Esophagus muscularis mucosa (tissue), 4 donors: ENCODE results near the gene TWNK. TPM values are rescaled to one million over a fixed set of nuclear protein-coding genes. Genes with fewer than 3 reads are reported as not detected.

ENCODE experiments used
- DNase-seq: peaks from one replicate; pipeline ENCODE4 v3.0.0-alpha.2; 2017; ENCODE audit errors: extremely low spot score
- H3K27ac ChIP-seq, 4 donors: fragments of 200-600 bp; sonication (generic); replicated peaks in 1 of 4; 1 replicate in 3 of 4; 2 replicates in 1 of 4; pipeline ENCODE4 v1.5.1; 2016 to 2019; ENCODE audit warnings: mild to moderate bottlenecking in 1 of 4
- H3K27me3 ChIP-seq, 4 donors: fragments of 200-600 bp; sonication (generic); one replicate each; pipeline versions ENCODE4 v1.5.1 to v1.6.0; 2016 to 2019
- H3K36me3 ChIP-seq, 4 donors: fragments of 200-600 bp; sonication (generic); one replicate each; pipeline ENCODE4 v1.5.1; 2016 to 2019
- H3K4me1 ChIP-seq, 4 donors: fragments of 200-600 bp; sonication (generic); one replicate each; pipeline ENCODE4 v1.5.1; 2016 to 2019
- H3K4me3 ChIP-seq, 4 donors: fragments of 200-600 bp; sonication (generic); 1 replicate in 2 of 4; 2 replicates in 2 of 4; pipeline ENCODE4 v1.5.1; 2016 to 2019; ENCODE audit warnings: mild to moderate bottlenecking in 4 of 4, moderate library complexity in 1 of 4
- H3K9me3 ChIP-seq, 4 donors: fragments of 200-600 bp; sonication (generic); 1 replicate in 3 of 4; 2 replicates in 1 of 4; pipeline ENCODE4 v1.5.1; 2016 to 2019
- EP300 ChIP-seq: sonication (generic); formaldehyde crosslinking; IDR thresholded peaks from one replicate; pipeline ENCODE4 v1.6.1; 2017; ENCODE audit warnings: antibody characterized with exemption
- POLR2A ChIP-seq: fragments of 450-650 bp; IDR thresholded peaks from one replicate; pipeline ENCODE4 v1.6.1; 2017; ENCODE audit warnings: antibody characterized with exemption, moderate library complexity, mild to moderate bottlenecking, low read depth
- POLR2AphosphoS5 ChIP-seq, 2 donors: sonication (generic); formaldehyde crosslinking; IDR thresholded peaks; one replicate each; pipeline ENCODE4 v1.6.1; 2017; ENCODE audit warnings: antibody characterized with exemption in 2 of 2
- WGBS: methylation state at CpG from one replicate; pipeline ENCODE4 v1.1.5; 2018; 5-methylcytosine and 5-hydroxymethylcytosine counted together
- intact Hi-C: fragments of 100-400 bp; cut with DNase I; formaldehyde crosslinking; loops from one replicate; pipeline ENCODE4 v1.15.1; 2023
- total RNA-seq, 4 donors: library from RNA; depleted of rRNA; stranded (reverse); fragments of >200 nt; gene quantifications; one replicate each; pipeline versions ENCODE4 v1.1.0 to v1.2.1, GENCODE V29; 2016
- TF ChIP-seq, protein P1 (sequence below), 3 experiments: fragments of 200-600 bp in 2 of 3; fragments of 450-650 bp in 1 of 3; sonication (generic) in 2 of 3; IDR thresholded peaks; one replicate each; pipeline ENCODE4 v1.5.1; 2017 to 2019; ENCODE audit warnings: antibody characterized with exemption in 3 of 3, mild to moderate bottlenecking in 2 of 3, moderate library complexity in 1 of 3

The TWNK gene
- total RNA-seq, 4 donors from 2014 or later, result 3.7 to 11.1 (median 9.0) TPM

GRCh38 chr10:101001659-101002035, 14.3 kb downstream of the TWNK start:
- intact Hi-C loops, result no loop called here
- 0% methylated on average over 3 of the region's 5 CpGs for WGBS
- H3K27ac ChIP-seq, result peak overlapping the region; percentile 98 to 100 (median 100)
- peaks cover 46 to 86% (median 71%) of the 10 kb centered on the region in 4 donors for H3K4me1 ChIP-seq
- peaks cover 16 to 44% (median 41%) of the 10 kb centered on the region in 4 donors for H3K36me3 ChIP-seq
- DNase-seq, result no peak
- no peaks in the 10 kb centered on the region for H3K27me3 ChIP-seq
- H3K4me3 ChIP-seq, result peak overlapping the region; percentile 79 to 93 (median 84)
- H3K9me3 ChIP-seq, result no peaks in the 10 kb centered on the region
- TF ChIP-seq, protein P1, sequence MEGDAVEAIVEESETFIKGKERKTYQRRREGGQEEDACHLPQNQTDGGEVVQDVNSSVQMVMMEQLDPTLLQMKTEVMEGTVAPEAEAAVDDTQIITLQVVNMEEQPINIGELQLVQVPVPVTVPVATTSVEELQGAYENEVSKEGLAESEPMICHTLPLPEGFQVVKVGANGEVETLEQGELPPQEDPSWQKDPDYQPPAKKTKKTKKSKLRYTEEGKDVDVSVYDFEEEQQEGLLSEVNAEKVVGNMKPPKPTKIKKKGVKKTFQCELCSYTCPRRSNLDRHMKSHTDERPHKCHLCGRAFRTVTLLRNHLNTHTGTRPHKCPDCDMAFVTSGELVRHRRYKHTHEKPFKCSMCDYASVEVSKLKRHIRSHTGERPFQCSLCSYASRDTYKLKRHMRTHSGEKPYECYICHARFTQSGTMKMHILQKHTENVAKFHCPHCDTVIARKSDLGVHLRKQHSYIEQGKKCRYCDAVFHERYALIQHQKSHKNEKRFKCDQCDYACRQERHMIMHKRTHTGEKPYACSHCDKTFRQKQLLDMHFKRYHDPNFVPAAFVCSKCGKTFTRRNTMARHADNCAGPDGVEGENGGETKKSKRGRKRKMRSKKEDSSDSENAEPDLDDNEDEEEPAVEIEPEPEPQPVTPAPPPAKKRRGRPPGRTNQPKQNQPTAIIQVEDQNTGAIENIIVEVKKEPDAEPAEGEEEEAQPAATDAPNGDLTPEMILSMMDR (IDR thresholded peaks at IDR 0.05), result no peak
- TF ChIP-seq POLR2AphosphoS5 (IDR thresholded peaks at IDR 0.05), result no peak
- no peak for TF ChIP-seq POLR2A
- no peak for TF ChIP-seq EP300

GRCh38 chr10:101002456-101002855, 15.1 kb downstream of the TWNK start:
- H3K9me3 ChIP-seq, result no peaks in the 10 kb centered on the region
- H3K27me3 ChIP-seq, result no peaks in the 10 kb centered on the region
- peak overlapping the region; percentile 98 to 100 (median 100) for H3K27ac ChIP-seq
- no peak overlapping the region for H3K4me3 ChIP-seq
- H3K4me1 ChIP-seq, result peaks cover 50 to 88% (median 74%) of the 10 kb centered on the region in 4 donors
- intact Hi-C loops, result no loop called here
- no peak for DNase-seq
- TF ChIP-seq POLR2A (no peak), EP300 (no peak), POLR2AphosphoS5 (IDR thresholded peaks at IDR 0.05) (no peak)
- peaks cover 16 to 52% (median 50%) of the 10 kb centered on the region in 4 donors for H3K36me3 ChIP-seq
- whole genome bisulfite sequencing, result 89% methylated on average over 8 of the region's 11 CpGs

DNA sequence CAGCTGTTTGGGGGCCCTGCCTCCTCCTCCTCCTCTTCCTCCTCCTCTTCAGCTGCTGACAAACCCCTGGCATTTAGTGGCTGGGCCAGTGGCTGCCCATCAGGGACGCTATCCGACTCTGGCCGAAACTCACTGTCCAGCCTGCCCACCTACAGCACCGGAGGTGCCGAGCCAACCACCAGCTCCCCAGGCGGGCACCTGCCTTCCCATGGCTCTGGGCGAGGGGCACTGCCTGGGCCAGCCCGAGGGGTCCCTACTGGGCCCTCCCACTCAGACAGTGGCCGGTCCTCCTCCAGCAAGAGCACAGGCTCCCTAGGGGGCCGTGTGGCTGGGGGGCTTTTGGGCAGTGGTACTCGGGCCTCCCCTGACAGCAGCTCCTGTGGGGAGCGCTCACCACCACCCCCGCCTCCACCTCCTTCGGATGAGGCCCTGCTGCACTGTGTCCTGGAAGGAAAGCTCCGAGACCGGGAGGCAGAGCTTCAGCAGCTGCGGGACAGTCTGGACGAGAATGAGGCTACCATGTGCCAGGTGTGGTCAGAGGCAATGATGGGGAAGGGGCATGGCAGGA, 16.4 kb downstream of the TWNK start:
- Histone ChIP-seq H3K4me3 (no peak overlapping the region), H3K4me1 (peaks cover 59 to 88% (median 76%) of the 10 kb centered on the region in 4 donors), H3K27ac (peak overlapping the region; percentile 98 to 100 (median 100)), H3K9me3 (no peaks in the 10 kb centered on the region), H3K36me3 (peaks cover 16 to 54% (median 50%) of the 10 kb centered on the region in 4 donors), H3K27me3 (no peaks in the 10 kb centered on the region)
- intact Hi-C loops, result no loop called here
- WGBS, result no CpG with 5 or more reads among the region's 18 CpGs
- TF ChIP-seq, protein P1 (IDR thresholded peaks at IDR 0.05), result no peak
- no peak for TF ChIP-seq EP300
- TF ChIP-seq POLR2A, result no peak
- no peak for TF ChIP-seq POLR2AphosphoS5 (IDR thresholded peaks at IDR 0.05)
- DNase-seq, result no peak

GRCh38 chr10:101005361-101005760, 18.0 kb downstream of the TWNK start:
- no peaks in the 10 kb centered on the region for H3K9me3 ChIP-seq
- peaks cover 16 to 54% (median 50%) of the 10 kb centered on the region in 4 donors for H3K36me3 ChIP-seq
- peak overlapping the region in 1 of 4 donors; percentile 100 for H3K27ac ChIP-seq
- TF ChIP-seq, protein P1 (IDR thresholded peaks at IDR 0.05), result no peak
- TF ChIP-seq EP300 (no peak), POLR2AphosphoS5 (IDR thresholded peaks at IDR 0.05) (no peak), POLR2A (no peak)
- H3K4me3 ChIP-seq, result no peak overlapping the region
- no peaks in the 10 kb centered on the region for H3K27me3 ChIP-seq
- H3K4me1 ChIP-seq, result peaks cover 59 to 87% (median 75%) of the 10 kb centered on the region in 4 donors
- no peak for DNase-seq
- WGBS, result 87% methylated on average over 11 of the region's 23 CpGs
- intact Hi-C loops, result no loop called here

- peak overlapping the region in 2 of 4 donors; percentile 66 to 100 for H3K27ac ChIP-seq
- H3K4me3 ChIP-seq, result no peak overlapping the region
- TF ChIP-seq, protein P1 (IDR thresholded peaks at IDR 0.05), result no peak
- TF ChIP-seq POLR2AphosphoS5 (IDR thresholded peaks at IDR 0.05) (no peak), EP300 (no peak), POLR2A (no peak)
- no peak for DNase-seq
- H3K36me3 ChIP-seq, result peaks cover 16 to 54% (median 50%) of the 10 kb centered on the region in 4 donors
- 95% methylated on average over 2 of the region's 4 CpGs for WGBS
- H3K27me3 ChIP-seq, result no peaks in the 10 kb centered on the region
- no peaks in the 10 kb centered on the region for H3K9me3 ChIP-seq
- intact Hi-C loops, result no loop called here
- peaks cover 55 to 81% (median 68%) of the 10 kb centered on the region in 4 donors for H3K4me1 ChIP-seq
Observed at GRCh38 chr10:101005869-101006567, 18.7 kb downstream of the TWNK start.
